ENCODE measurements around the gene POLR2J3. TPM values are rescaled to one million over a fixed set of nuclear protein-coding genes. Genes with fewer than 3 reads are reported as not detected.
"Not testable (repeated sequence)": the region's sequence is repeated elsewhere in the genome, so short reads cannot be mapped to it uniquely, and the experiment has no call there.

POLR2J3 gene
- total and polyA plus RNA-seq, 2 experiments from 2014 or later: 6.4 to 53.8 TPM

- not testable (repeated sequence) for H3K9me3 ChIP-seq (ENCODE audit: low read depth); H3K27me3 ChIP-seq; H2AFZ ChIP-seq; H3K4me2 ChIP-seq; H3K79me2 ChIP-seq; H4K20me1 ChIP-seq (ENCODE audit: insufficient read depth, poor library complexity, severe bottlenecking); DNase-seq (ENCODE audit: low spot score); H3K36me3 ChIP-seq (replicated peaks; ENCODE audit: insufficient read depth, low read depth); H3K4me1 ChIP-seq (ENCODE audit: insufficient read depth); H3K4me3 ChIP-seq; H3K27ac ChIP-seq; H3K9me2 ChIP-seq (replicated peaks; ENCODE audit: insufficient read depth)
- WGBS (ENCODE audit: low lambda C conversion rate, missing lambda C conversion rate): 91% methylated on average over 5 of the region's 6 CpGs
Observed at GRCh38 chr7:102540604-102541003, 31.8 kb downstream of the POLR2J3 start.

- H3K79me2 ChIP-seq; H2AFZ ChIP-seq; DNase-seq (ENCODE audit: low spot score); H3K4me1 ChIP-seq (ENCODE audit: insufficient read depth); H3K27me3 ChIP-seq; H3K4me3 ChIP-seq; H3K4me2 ChIP-seq; H3K27ac ChIP-seq; H3K36me3 ChIP-seq (replicated peaks; ENCODE audit: insufficient read depth, low read depth); H3K9me2 ChIP-seq (replicated peaks; ENCODE audit: insufficient read depth); H3K9me3 ChIP-seq (ENCODE audit: low read depth); H4K20me1 ChIP-seq (ENCODE audit: insufficient read depth, poor library complexity, severe bottlenecking): not testable (repeated sequence)
- 83% methylated on average over 1 of the region's 8 CpGs for WGBS (ENCODE audit: low lambda C conversion rate, missing lambda C conversion rate)
Observed at GRCh38 chr7:102535062-102535615, 37.2 kb downstream of the POLR2J3 start.

GRCh38 chr7:102532127-102532526, 40.3 kb downstream of the POLR2J3 start:
- H3K27ac ChIP-seq; H3K36me3 ChIP-seq (replicated peaks; ENCODE audit: insufficient read depth, low read depth); H4K20me1 ChIP-seq (ENCODE audit: insufficient read depth, poor library complexity, severe bottlenecking); H3K27me3 ChIP-seq; H3K9me2 ChIP-seq (replicated peaks; ENCODE audit: insufficient read depth); H3K79me2 ChIP-seq; H3K4me2 ChIP-seq; H3K4me3 ChIP-seq; H3K9me3 ChIP-seq (ENCODE audit: low read depth); H3K4me1 ChIP-seq (ENCODE audit: insufficient read depth); H2AFZ ChIP-seq; DNase-seq (ENCODE audit: low spot score): not testable (repeated sequence)
- WGBS (ENCODE audit: low lambda C conversion rate, missing lambda C conversion rate): 88% methylated on average over 2 of the region's 2 CpGs

GRCh38 chr7:102531583-102531982, 40.8 kb downstream of the POLR2J3 start:
- H3K79me2 ChIP-seq; H3K9me2 ChIP-seq (replicated peaks; ENCODE audit: insufficient read depth); H4K20me1 ChIP-seq (ENCODE audit: insufficient read depth, poor library complexity, severe bottlenecking); H3K27ac ChIP-seq; H3K4me2 ChIP-seq; H3K27me3 ChIP-seq; DNase-seq (ENCODE audit: low spot score); H3K4me3 ChIP-seq; H2AFZ ChIP-seq; H3K4me1 ChIP-seq (ENCODE audit: insufficient read depth); H3K9me3 ChIP-seq (ENCODE audit: low read depth); H3K36me3 ChIP-seq (replicated peaks; ENCODE audit: insufficient read depth, low read depth): not testable (repeated sequence)
- WGBS (ENCODE audit: low lambda C conversion rate, missing lambda C conversion rate): no CpG with 5 or more reads among the region's 7 CpGs

- H3K36me3 ChIP-seq (replicated peaks; ENCODE audit: insufficient read depth, low read depth); H3K4me1 ChIP-seq (ENCODE audit: insufficient read depth); H3K9me2 ChIP-seq (replicated peaks; ENCODE audit: insufficient read depth); H3K27ac ChIP-seq; H3K27me3 ChIP-seq; DNase-seq (ENCODE audit: low spot score); H3K79me2 ChIP-seq; H3K4me3 ChIP-seq; H3K4me2 ChIP-seq; H3K9me3 ChIP-seq (ENCODE audit: low read depth); H4K20me1 ChIP-seq (ENCODE audit: insufficient read depth, poor library complexity, severe bottlenecking); H2AFZ ChIP-seq: not testable (repeated sequence)
- WGBS (ENCODE audit: low lambda C conversion rate, missing lambda C conversion rate): no CpG with 5 or more reads among the region's 13 CpGs
Observed at GRCh38 chr7:102527822-102528793, 44.3 kb downstream of the POLR2J3 start.

GRCh38 chr7:102527182-102527581, 45.2 kb downstream of the POLR2J3 start:
- H3K9me3 ChIP-seq (ENCODE audit: low read depth); H3K4me1 ChIP-seq (ENCODE audit: insufficient read depth); H3K27me3 ChIP-seq; DNase-seq (ENCODE audit: low spot score); H4K20me1 ChIP-seq (ENCODE audit: insufficient read depth, poor library complexity, severe bottlenecking); H3K79me2 ChIP-seq; H3K4me2 ChIP-seq; H3K9me2 ChIP-seq (replicated peaks; ENCODE audit: insufficient read depth); H2AFZ ChIP-seq; H3K27ac ChIP-seq; H3K36me3 ChIP-seq (replicated peaks; ENCODE audit: insufficient read depth, low read depth); H3K4me3 ChIP-seq: not testable (repeated sequence)
- WGBS (ENCODE audit: low lambda C conversion rate, missing lambda C conversion rate): 71% methylated on average over 1 of the region's 8 CpGs

- not testable (repeated sequence) for H3K9me2 ChIP-seq (replicated peaks; ENCODE audit: insufficient read depth); H3K27me3 ChIP-seq; H3K36me3 ChIP-seq (replicated peaks; ENCODE audit: insufficient read depth, low read depth); H3K27ac ChIP-seq; H4K20me1 ChIP-seq (ENCODE audit: insufficient read depth, poor library complexity, severe bottlenecking); H3K4me3 ChIP-seq; H2AFZ ChIP-seq; H3K9me3 ChIP-seq (ENCODE audit: low read depth); H3K79me2 ChIP-seq; DNase-seq (ENCODE audit: low spot score); H3K4me1 ChIP-seq (ENCODE audit: insufficient read depth); H3K4me2 ChIP-seq
- WGBS (ENCODE audit: low lambda C conversion rate, missing lambda C conversion rate): no CpG with 5 or more reads among the region's 2 CpGs
Observed at GRCh38 chr7:102524803-102525202, 47.6 kb downstream of the POLR2J3 start.

GRCh38 chr7:102520797-102521196, 51.6 kb downstream of the POLR2J3 start:
- not testable (repeated sequence) for H3K4me1 ChIP-seq (ENCODE audit: insufficient read depth); H3K27ac ChIP-seq; H3K79me2 ChIP-seq; DNase-seq (ENCODE audit: low spot score); H3K9me2 ChIP-seq (replicated peaks; ENCODE audit: insufficient read depth); H4K20me1 ChIP-seq (ENCODE audit: insufficient read depth, poor library complexity, severe bottlenecking); H3K36me3 ChIP-seq (replicated peaks; ENCODE audit: insufficient read depth, low read depth); H3K27me3 ChIP-seq; H2AFZ ChIP-seq; H3K9me3 ChIP-seq (ENCODE audit: low read depth); H3K4me3 ChIP-seq; H3K4me2 ChIP-seq
- WGBS (ENCODE audit: low lambda C conversion rate, missing lambda C conversion rate): no CpG with 5 or more reads among the region's 5 CpGs
